SK-N-SH treated with all-trans-retinoic acid at 6 μM for 48 hours (cell line): ENCODE measurements around the gene DOK6.

Experiments used
- ATAC-seq: fragments of 200-7000 bp; cut with Tn5 transposase; 3 replicates; pipeline ENCODE4 v1.9.1; 2020; ENCODE audit warnings: mild to moderate bottlenecking, moderate library complexity
- ARNTL ChIP-seq: fragments of 450-650 bp; formaldehyde crosslinking; IDR thresholded peaks from 2 replicates; pipeline ENCODE4 v1.5.0; 2020; ENCODE audit warnings: low read depth, mild to moderate bottlenecking, moderate library complexity, borderline replicate concordance
- BACH2 ChIP-seq: fragments of 250-450 bp; sonication (Bioruptor Pico); IDR thresholded peaks from 2 replicates; pipeline ENCODE4 v1.9.0; 2021; ENCODE audit warnings: mild to moderate bottlenecking, borderline replicate concordance
- CSDC2 ChIP-seq: fragments of 250-450 bp; sonication (Bioruptor Pico); IDR thresholded peaks from 2 replicates; pipeline ENCODE4 v1.5.0; 2020; ENCODE audit warnings: mild to moderate bottlenecking, moderate library complexity
- ESRRG ChIP-seq: fragments of 250-450 bp; sonication (Bioruptor Pico); IDR thresholded peaks from 2 replicates; pipeline ENCODE4 v1.6.1; 2021; ENCODE audit warnings: mild to moderate bottlenecking
- GLIS3 ChIP-seq: fragments of 250-450 bp; sonication (Bioruptor Pico); IDR thresholded peaks from 2 replicates; pipeline ENCODE4 v1.5.0; 2020; ENCODE audit warnings: mild to moderate bottlenecking, moderate library complexity
- ISL1 ChIP-seq: fragments of 250-450 bp; sonication (Bioruptor Pico); IDR thresholded peaks from 2 replicates; pipeline ENCODE4 v2.1.2; 2022; ENCODE audit warnings: mild to moderate bottlenecking, moderate library complexity
- OSR1 ChIP-seq: fragments of 250-450 bp; sonication (Bioruptor Pico); IDR thresholded peaks from 2 replicates; pipeline ENCODE4 v1.8.0; 2022; ENCODE audit warnings: moderate library complexity, mild to moderate bottlenecking, inconsistent platforms
- PPARA ChIP-seq: fragments of 250-450 bp; sonication (Bioruptor Pico); IDR thresholded peaks from 2 replicates; pipeline ENCODE4 v1.5.0; 2020; ENCODE audit warnings: mild to moderate bottlenecking, borderline replicate concordance
- RARB ChIP-seq: fragments of 250-450 bp; sonication (Bioruptor Pico); IDR thresholded peaks from 2 replicates; pipeline ENCODE4 v1.8.0; 2021; ENCODE audit warnings: mild to moderate bottlenecking, moderate library complexity
- SNAI2 ChIP-seq: fragments of 250-450 bp; sonication (Bioruptor Pico); IDR thresholded peaks from 2 replicates; pipeline ENCODE4 v1.5.0; 2020; ENCODE audit warnings: mild to moderate bottlenecking, moderate library complexity
- TCF4 ChIP-seq: fragments of 250-450 bp; sonication (Bioruptor Pico); IDR thresholded peaks from 2 replicates; pipeline ENCODE4 v1.8.0; 2021; ENCODE audit warnings: mild to moderate bottlenecking, moderate library complexity, borderline replicate concordance
- TOX ChIP-seq: fragments of 250-450 bp; sonication (Bioruptor Pico); IDR thresholded peaks from 2 replicates; pipeline ENCODE4 v1.8.0; 2021; ENCODE audit warnings: mild to moderate bottlenecking, moderate library complexity, borderline replicate concordance
- ZC3H10 ChIP-seq: fragments of 250-450 bp; sonication (Bioruptor Pico); IDR thresholded peaks from 2 replicates; pipeline ENCODE4 v1.5.1; 2021; ENCODE audit warnings: mild to moderate bottlenecking, moderate library complexity
- ZFP3 ChIP-seq: fragments of 250-450 bp; sonication (Bioruptor Pico); IDR thresholded peaks from 2 replicates; pipeline ENCODE4 v1.5.0; 2020; ENCODE audit warnings: mild to moderate bottlenecking, moderate library complexity
- ZFP30 ChIP-seq: fragments of 450-650 bp; formaldehyde crosslinking; IDR thresholded peaks from 2 replicates; pipeline ENCODE4 v1.5.0; 2022; ENCODE audit warnings: mild to moderate bottlenecking, moderate library complexity
- ZNF565 ChIP-seq: fragments of 450-650 bp; formaldehyde crosslinking; conservative IDR thresholded peaks from 2 replicates; pipeline ENCODE4 v1.5.0; 2020; ENCODE audit warnings: low read depth, mild to moderate bottlenecking, moderate library complexity
- ZNF70 ChIP-seq: fragments of 450-650 bp; formaldehyde crosslinking; IDR thresholded peaks from 2 replicates; pipeline ENCODE4 v1.5.0; 2020; ENCODE audit warnings: mild to moderate bottlenecking, moderate library complexity
- ZNF8 ChIP-seq: fragments of 450-650 bp; formaldehyde crosslinking; IDR thresholded peaks from 2 replicates; pipeline ENCODE4 v1.5.0; 2020; ENCODE audit warnings: mild to moderate bottlenecking, moderate library complexity
- TF ChIP-seq, protein P1 (sequence below): fragments of 250-450 bp; sonication (Bioruptor Pico); IDR thresholded peaks from 2 replicates; pipeline ENCODE4 v1.5.1; 2020; ENCODE audit warnings: low read depth, mild to moderate bottlenecking, moderate library complexity
- TF ChIP-seq, protein P2 (sequence below): fragments of 250-450 bp; sonication (Bioruptor Pico); IDR thresholded peaks from 2 replicates; pipeline ENCODE4 v1.8.0; 2021; ENCODE audit warnings: low read depth, mild to moderate bottlenecking, moderate library complexity, borderline replicate concordance
- TF ChIP-seq, protein P3 (sequence below): fragments of 250-450 bp; sonication (Bioruptor Pico); IDR thresholded peaks from 2 replicates; pipeline ENCODE4 v1.8.0; 2020; ENCODE audit warnings: mild to moderate bottlenecking, moderate library complexity, borderline replicate concordance
- TF ChIP-seq, protein P4 (sequence below): fragments of 250-450 bp; sonication (Bioruptor Pico); IDR thresholded peaks from 2 replicates; pipeline ENCODE4 v1.5.1; 2021; ENCODE audit warnings: mild to moderate bottlenecking, moderate library complexity
- TF ChIP-seq, protein P5 (sequence below): fragments of 250-450 bp; sonication (Bioruptor Pico); IDR thresholded peaks from 2 replicates; pipeline ENCODE4 v1.5.0; 2020; ENCODE audit warnings: mild to moderate bottlenecking, moderate library complexity

The DOK6 gene

DNA sequence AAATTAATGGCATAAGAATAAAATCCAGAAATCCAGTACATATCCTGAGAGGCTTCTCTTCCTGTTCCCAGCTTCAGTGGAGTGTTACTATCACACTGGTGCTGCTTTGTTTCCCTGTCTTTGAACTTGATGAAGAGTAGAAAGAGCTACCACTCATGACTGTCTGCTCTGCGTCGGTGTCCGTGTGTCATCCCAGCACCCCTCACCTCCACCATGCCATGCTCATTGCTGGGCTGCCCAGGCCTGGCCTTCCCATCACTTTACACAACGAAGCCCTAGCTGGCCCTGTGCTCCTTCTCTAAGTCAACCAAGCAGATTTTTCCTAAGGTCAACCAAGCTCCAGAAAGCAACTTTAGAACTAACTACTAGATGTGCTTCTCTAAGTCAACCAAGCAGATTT is 215.4 kb downstream of the DOK6 start:
- TF ChIP-seq ZFP3 (CRISPR knock-in tag): no peak
- no peak for TF ChIP-seq ZNF8 (CRISPR knock-in tag)
- no peak for TF ChIP-seq TOX
- no peak for TF ChIP-seq OSR1 (CRISPR knock-in tag)
- no peak for TF ChIP-seq PPARA
- TF ChIP-seq RARB (CRISPR knock-in tag): no peak
- no peak for TF ChIP-seq SNAI2 (CRISPR knock-in tag)
- TF ChIP-seq, protein P1, sequence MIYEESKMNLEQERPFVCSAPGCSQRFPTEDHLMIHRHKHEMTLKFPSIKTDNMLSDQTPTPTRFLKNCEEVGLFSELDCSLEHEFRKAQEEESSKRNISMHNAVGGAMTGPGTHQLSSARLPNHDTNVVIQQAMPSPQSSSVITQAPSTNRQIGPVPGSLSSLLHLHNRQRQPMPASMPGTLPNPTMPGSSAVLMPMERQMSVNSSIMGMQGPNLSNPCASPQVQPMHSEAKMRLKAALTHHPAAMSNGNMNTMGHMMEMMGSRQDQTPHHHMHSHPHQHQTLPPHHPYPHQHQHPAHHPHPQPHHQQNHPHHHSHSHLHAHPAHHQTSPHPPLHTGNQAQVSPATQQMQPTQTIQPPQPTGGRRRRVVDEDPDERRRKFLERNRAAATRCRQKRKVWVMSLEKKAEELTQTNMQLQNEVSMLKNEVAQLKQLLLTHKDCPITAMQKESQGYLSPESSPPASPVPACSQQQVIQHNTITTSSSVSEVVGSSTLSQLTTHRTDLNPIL: no peak
- TF ChIP-seq ZC3H10 (CRISPR knock-in tag): no peak
- TF ChIP-seq ARNTL: no peak
- TF ChIP-seq ZNF565 (CRISPR knock-in tag): no peak
- TF ChIP-seq ZFP30 (CRISPR knock-in tag): no peak
- TF ChIP-seq, protein P2, sequence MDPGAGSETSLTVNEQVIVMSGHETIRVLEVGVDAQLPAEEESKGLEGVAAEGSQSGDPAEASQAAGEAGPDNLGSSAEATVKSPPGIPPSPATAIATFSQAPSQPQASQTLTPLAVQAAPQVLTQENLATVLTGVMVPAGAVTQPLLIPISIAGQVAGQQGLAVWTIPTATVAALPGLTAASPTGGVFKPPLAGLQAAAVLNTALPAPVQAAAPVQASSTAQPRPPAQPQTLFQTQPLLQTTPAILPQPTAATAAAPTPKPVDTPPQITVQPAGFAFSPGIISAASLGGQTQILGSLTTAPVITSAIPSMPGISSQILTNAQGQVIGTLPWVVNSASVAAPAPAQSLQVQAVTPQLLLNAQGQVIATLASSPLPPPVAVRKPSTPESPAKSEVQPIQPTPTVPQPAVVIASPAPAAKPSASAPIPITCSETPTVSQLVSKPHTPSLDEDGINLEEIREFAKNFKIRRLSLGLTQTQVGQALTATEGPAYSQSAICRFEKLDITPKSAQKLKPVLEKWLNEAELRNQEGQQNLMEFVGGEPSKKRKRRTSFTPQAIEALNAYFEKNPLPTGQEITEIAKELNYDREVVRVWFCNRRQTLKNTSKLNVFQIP (CRISPR knock-in tag): no peak
- no peak for TF ChIP-seq GLIS3
- no peak for TF ChIP-seq TCF4 (CRISPR knock-in tag)
- no peak for TF ChIP-seq CSDC2 (CRISPR knock-in tag)
- TF ChIP-seq ESRRG (CRISPR knock-in tag): no peak
- TF ChIP-seq, protein P3, sequence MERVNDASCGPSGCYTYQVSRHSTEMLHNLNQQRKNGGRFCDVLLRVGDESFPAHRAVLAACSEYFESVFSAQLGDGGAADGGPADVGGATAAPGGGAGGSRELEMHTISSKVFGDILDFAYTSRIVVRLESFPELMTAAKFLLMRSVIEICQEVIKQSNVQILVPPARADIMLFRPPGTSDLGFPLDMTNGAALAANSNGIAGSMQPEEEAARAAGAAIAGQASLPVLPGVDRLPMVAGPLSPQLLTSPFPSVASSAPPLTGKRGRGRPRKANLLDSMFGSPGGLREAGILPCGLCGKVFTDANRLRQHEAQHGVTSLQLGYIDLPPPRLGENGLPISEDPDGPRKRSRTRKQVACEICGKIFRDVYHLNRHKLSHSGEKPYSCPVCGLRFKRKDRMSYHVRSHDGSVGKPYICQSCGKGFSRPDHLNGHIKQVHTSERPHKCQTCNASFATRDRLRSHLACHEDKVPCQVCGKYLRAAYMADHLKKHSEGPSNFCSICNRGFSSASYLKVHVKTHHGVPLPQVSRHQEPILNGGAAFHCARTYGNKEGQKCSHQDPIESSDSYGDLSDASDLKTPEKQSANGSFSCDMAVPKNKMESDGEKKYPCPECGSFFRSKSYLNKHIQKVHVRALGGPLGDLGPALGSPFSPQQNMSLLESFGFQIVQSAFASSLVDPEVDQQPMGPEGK (CRISPR knock-in tag): no peak
- no peak for TF ChIP-seq ISL1 (CRISPR knock-in tag)
- TF ChIP-seq, protein P4, sequence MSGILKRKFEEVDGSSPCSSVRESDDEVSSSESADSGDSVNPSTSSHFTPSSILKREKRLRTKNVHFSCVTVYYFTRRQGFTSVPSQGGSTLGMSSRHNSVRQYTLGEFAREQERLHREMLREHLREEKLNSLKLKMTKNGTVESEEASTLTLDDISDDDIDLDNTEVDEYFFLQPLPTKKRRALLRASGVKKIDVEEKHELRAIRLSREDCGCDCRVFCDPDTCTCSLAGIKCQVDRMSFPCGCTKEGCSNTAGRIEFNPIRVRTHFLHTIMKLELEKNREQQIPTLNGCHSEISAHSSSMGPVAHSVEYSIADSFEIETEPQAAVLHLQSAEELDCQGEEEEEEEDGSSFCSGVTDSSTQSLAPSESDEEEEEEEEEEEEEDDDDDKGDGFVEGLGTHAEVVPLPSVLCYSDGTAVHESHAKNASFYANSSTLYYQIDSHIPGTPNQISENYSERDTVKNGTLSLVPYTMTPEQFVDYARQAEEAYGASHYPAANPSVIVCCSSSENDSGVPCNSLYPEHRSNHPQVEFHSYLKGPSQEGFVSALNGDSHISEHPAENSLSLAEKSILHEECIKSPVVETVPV: no peak
- no peak for ATAC-seq

DNA sequence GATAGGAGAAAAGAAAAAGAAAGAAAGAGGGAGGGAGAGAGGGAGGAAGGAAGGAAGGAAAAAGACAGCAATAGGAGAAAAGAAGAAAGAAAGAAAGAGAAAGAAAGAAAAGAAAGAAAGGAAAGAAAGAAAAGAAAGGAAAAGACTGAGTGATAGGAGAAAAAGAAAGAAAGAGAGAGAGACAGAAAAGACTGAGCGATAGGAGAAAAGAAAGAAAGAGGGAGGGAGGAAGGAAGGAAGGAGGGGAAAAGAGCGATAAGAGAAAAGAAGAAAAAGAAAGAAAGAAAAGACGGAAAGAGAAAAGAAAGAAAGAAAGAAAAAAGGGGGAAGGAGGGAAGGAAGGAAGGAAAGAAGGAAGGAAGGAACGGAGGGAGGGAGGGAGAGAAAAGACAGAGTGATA is 216.7 kb downstream of the DOK6 start:
- TF ChIP-seq ESRRG (CRISPR knock-in tag): no peak
- no peak for TF ChIP-seq ZNF565 (CRISPR knock-in tag)
- TF ChIP-seq, protein P1: no peak
- no peak for TF ChIP-seq ISL1 (CRISPR knock-in tag)
- no peak for TF ChIP-seq ZFP30 (CRISPR knock-in tag)
- no peak for TF ChIP-seq ZNF8 (CRISPR knock-in tag)
- no peak for TF ChIP-seq PPARA
- TF ChIP-seq GLIS3: no peak
- no peak for TF ChIP-seq ARNTL
- no peak for TF ChIP-seq BACH2
- no peak for TF ChIP-seq SNAI2 (CRISPR knock-in tag)
- no peak for TF ChIP-seq TOX
- TF ChIP-seq, protein P3 (CRISPR knock-in tag): no peak
- TF ChIP-seq, protein P5, sequence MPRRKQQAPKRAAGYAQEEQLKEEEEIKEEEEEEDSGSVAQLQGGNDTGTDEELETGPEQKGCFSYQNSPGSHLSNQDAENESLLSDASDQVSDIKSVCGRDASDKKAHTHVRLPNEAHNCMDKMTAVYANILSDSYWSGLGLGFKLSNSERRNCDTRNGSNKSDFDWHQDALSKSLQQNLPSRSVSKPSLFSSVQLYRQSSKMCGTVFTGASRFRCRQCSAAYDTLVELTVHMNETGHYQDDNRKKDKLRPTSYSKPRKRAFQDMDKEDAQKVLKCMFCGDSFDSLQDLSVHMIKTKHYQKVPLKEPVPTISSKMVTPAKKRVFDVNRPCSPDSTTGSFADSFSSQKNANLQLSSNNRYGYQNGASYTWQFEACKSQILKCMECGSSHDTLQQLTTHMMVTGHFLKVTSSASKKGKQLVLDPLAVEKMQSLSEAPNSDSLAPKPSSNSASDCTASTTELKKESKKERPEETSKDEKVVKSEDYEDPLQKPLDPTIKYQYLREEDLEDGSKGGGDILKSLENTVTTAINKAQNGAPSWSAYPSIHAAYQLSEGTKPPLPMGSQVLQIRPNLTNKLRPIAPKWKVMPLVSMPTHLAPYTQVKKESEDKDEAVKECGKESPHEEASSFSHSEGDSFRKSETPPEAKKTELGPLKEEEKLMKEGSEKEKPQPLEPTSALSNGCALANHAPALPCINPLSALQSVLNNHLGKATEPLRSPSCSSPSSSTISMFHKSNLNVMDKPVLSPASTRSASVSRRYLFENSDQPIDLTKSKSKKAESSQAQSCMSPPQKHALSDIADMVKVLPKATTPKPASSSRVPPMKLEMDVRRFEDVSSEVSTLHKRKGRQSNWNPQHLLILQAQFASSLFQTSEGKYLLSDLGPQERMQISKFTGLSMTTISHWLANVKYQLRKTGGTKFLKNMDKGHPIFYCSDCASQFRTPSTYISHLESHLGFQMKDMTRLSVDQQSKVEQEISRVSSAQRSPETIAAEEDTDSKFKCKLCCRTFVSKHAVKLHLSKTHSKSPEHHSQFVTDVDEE: no peak
- TF ChIP-seq, protein P2 (CRISPR knock-in tag): no peak
- no peak for TF ChIP-seq ZNF70 (CRISPR knock-in tag)
- ATAC-seq: no peak
